Astrocyte (in vitro differentiated cells and primary cell): ENCODE data around the gene ENTREP1. TPM values are rescaled to one million over a fixed set of nuclear protein-coding genes. Genes with fewer than 3 reads are reported as not detected.
"Not testable (repeated sequence)": the region's sequence is repeated elsewhere in the genome, so short reads cannot be mapped to it uniquely, and the experiment has no call there.

ENCODE experiments used
- DNase-seq: peaks from one replicate; pipeline ENCODE4 v3.0.0-alpha.2; 2010; ENCODE audit warnings: low read depth
- FAIRE-seq: peaks from 2 replicates; lab custom pipeline; 2011; peaks lifted over from hg19 to GRCh38; lab: Jason Lieb, UNC
- H2AFZ ChIP-seq: 2 replicates; pipeline ENCODE4 v1.6.0; 2012; ENCODE audit warnings: low read depth, low read length, inconsistent platforms
- H3K27ac ChIP-seq: 2 replicates; pipeline ENCODE4 v1.5.1; 2011; ENCODE audit warnings: low read depth, low read length, inconsistent platforms
- H3K27me3 ChIP-seq: 2 replicates; pipeline ENCODE4 v1.6.0; 2011; ENCODE audit warnings: low read length, inconsistent platforms; ENCODE audit not compliant: insufficient read depth
- H3K36me3 ChIP-seq: 2 replicates; pipeline ENCODE4 v1.5.1; 2011; ENCODE audit warnings: low read length, inconsistent platforms; ENCODE audit not compliant: insufficient read depth
- H3K4me1 ChIP-seq: 2 replicates; pipeline ENCODE4 v1.5.1; 2011; ENCODE audit warnings: low read length, inconsistent platforms; ENCODE audit not compliant: insufficient read depth
- H3K4me2 ChIP-seq: 2 replicates; pipeline ENCODE4 v1.6.0; 2012; ENCODE audit warnings: low read length, inconsistent platforms
- H3K4me3 ChIP-seq: 2 replicates; pipeline ENCODE4 v1.5.1; 2011; ENCODE audit warnings: low read depth, mild to moderate bottlenecking, low read length, inconsistent platforms; ENCODE audit not compliant: insufficient read depth
- H3K79me2 ChIP-seq: 2 replicates; pipeline ENCODE4 v1.6.0; 2012; ENCODE audit warnings: mild to moderate bottlenecking, low read length, inconsistent platforms; ENCODE audit not compliant: insufficient read depth
- H3K9ac ChIP-seq: 2 replicates; pipeline ENCODE4 v1.6.0; 2012; ENCODE audit warnings: mild to moderate bottlenecking, low read length, inconsistent platforms
- H3K9me3 ChIP-seq: 2 replicates; pipeline ENCODE4 v1.5.1; 2012; ENCODE audit warnings: low read depth, mild to moderate bottlenecking, low read length, inconsistent platforms; ENCODE audit not compliant: insufficient read depth
- H4K20me1 ChIP-seq: 2 replicates; pipeline ENCODE4 v1.6.0; 2012; ENCODE audit warnings: low read length, inconsistent platforms; ENCODE audit not compliant: insufficient read depth
- H3K27ac Mint-ChIP-seq: one replicate; pipeline ENCODE4 v1.8.0; 2021; ENCODE audit warnings: mild to moderate bottlenecking, mixed read lengths; ENCODE audit not compliant: unreplicated experiment
- H3K27me3 Mint-ChIP-seq: one replicate; pipeline ENCODE4 v1.8.0; 2021; ENCODE audit warnings: low read depth, mixed read lengths; ENCODE audit not compliant: unreplicated experiment
- H3K36me3 Mint-ChIP-seq: one replicate; pipeline ENCODE4 v1.8.0; 2021; ENCODE audit warnings: low read depth, mixed read lengths; ENCODE audit not compliant: unreplicated experiment
- H3K4me1 Mint-ChIP-seq: one replicate; pipeline ENCODE4 v1.8.0; 2021; ENCODE audit warnings: low read depth, mixed read lengths; ENCODE audit not compliant: unreplicated experiment
- H3K4me3 Mint-ChIP-seq: one replicate; pipeline ENCODE4 v1.8.0; 2021; ENCODE audit warnings: mild to moderate bottlenecking, moderate library complexity, mixed read lengths; ENCODE audit not compliant: unreplicated experiment
- H3K9me3 Mint-ChIP-seq: one replicate; pipeline ENCODE4 v1.8.0; 2021; ENCODE audit warnings: mild to moderate bottlenecking, mixed read lengths; ENCODE audit not compliant: unreplicated experiment
- CTCF ChIP-seq: IDR thresholded peaks from 2 replicates; pipeline ENCODE4 v1.5.1; 2011; ENCODE audit warnings: low read depth, mild to moderate bottlenecking, inconsistent platforms, low read length, moderate library complexity; ENCODE audit not compliant: insufficient read depth
- EZH2 ChIP-seq: IDR thresholded peaks from 2 replicates; pipeline ENCODE4 v1.6.1; 2012; ENCODE audit warnings: mild to moderate bottlenecking, low read length, inconsistent platforms; ENCODE audit not compliant: insufficient read depth
- total RNA-seq: library from RNA; stranded (reverse); gene quantifications from 2 replicates; pipeline ENCODE4 v1.2.1, GENCODE V29; 2021

Gene ENTREP1
- total RNA-seq, 1 donor from 2014 or later = 3.4 TPM

- Histone ChIP-seq H3K4me3 (no peak overlapping the region), H3K4me1 (peaks cover 4% of the 10 kb centered on the region), H3K27ac (no peak overlapping the region), H3K36me3 (no peaks in the 10 kb centered on the region), H4K20me1 (no peaks in the 10 kb centered on the region), H2AFZ (no peak overlapping the region), H3K9ac (no peak overlapping the region), H3K9me3 (no peaks in the 10 kb centered on the region), H3K4me2 (no peak overlapping the region), H3K27me3 (peaks cover 2% of the 10 kb centered on the region), H3K79me2 (no peaks in the 10 kb centered on the region)
- DNase-seq = no peak
- Mint-ChIP-seq H3K9me3 (peaks cover 6% of the 10 kb centered on the region), H3K4me3 (no peak overlapping the region), H3K36me3 (peaks cover 2% of the 10 kb centered on the region), H3K27ac (no peak overlapping the region), H3K27me3 (peaks cover 6% of the 10 kb centered on the region), H3K4me1 (no peaks in the 10 kb centered on the region)
- TF ChIP-seq EZH2 (no peak), CTCF (no peak)
- FAIRE-seq = no peak
Measured at GRCh38 chr9:69400470-69400869, 75.5 kb downstream of the ENTREP1 start.

DNA sequence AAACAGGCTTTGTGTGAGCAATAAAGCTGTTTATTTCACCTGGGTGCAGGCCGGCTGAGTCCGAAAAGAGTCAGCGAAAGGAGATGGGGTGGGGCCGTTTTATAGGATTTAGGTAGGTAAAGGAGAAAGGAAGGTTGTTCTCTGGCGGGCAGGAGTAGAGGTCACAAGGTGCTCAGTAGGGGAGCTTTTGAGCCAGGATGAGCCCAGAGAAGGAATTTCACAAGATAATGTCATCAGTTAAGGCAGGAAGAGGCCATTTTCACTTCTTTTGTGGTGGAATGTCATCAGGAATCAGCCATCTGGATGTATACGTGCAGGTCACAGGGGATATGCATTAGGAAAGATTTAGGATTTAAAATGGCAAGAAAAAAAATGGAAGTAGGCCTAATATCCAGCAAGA is 84.9 kb downstream of the ENTREP1 start:
- not testable (repeated sequence) for H3K4me1 Mint-ChIP-seq, H2AFZ ChIP-seq, FAIRE-seq, H3K9me3 ChIP-seq, H3K27me3 ChIP-seq, H3K9ac ChIP-seq, H3K4me3 ChIP-seq, H3K4me3 Mint-ChIP-seq, H3K9me3 Mint-ChIP-seq, H3K79me2 ChIP-seq, H3K4me2 ChIP-seq, H3K27ac ChIP-seq, H3K27ac Mint-ChIP-seq, H3K36me3 ChIP-seq, H3K36me3 Mint-ChIP-seq, H4K20me1 ChIP-seq, DNase-seq, H3K4me1 ChIP-seq
- peaks cover 11% of the 10 kb centered on the region for H3K27me3 Mint-ChIP-seq

DNA sequence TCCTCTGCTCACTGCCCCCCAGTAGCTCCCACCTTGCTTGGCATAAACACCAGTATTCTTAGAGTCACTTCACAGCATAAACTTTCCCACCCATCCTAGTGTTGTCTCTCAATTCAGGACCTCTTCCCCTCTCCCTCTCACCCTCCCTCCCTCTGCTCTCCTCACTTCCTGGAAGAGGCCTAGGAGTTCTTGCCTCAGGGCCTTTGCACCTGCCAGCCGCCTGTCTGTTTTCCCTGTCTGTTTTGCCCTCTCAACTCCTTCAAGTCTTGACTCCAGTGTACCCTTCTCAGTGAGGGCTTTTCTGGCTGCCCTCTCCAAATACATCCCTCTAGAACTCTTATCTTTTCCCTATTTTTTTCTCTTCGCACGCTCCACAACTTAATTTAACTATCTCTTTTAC is 86.2 kb downstream of the ENTREP1 start:
- Mint-ChIP-seq H3K27me3 (peaks cover 11% of the 10 kb centered on the region), H3K4me1 (no peaks in the 10 kb centered on the region), H3K4me3 (no peak overlapping the region), H3K9me3 (no peaks in the 10 kb centered on the region), H3K36me3 (no peaks in the 10 kb centered on the region), H3K27ac (no peak overlapping the region)
- FAIRE-seq (no peak), DNase-seq (no peak)
- no peaks in the 10 kb centered on the region for H3K79me2 ChIP-seq
- H3K4me2 ChIP-seq = no peak overlapping the region
- H2AFZ ChIP-seq = no peak overlapping the region
- no peak overlapping the region for H3K4me3 ChIP-seq
- no peaks in the 10 kb centered on the region for H4K20me1 ChIP-seq
- peaks cover 2% of the 10 kb centered on the region for H3K4me1 ChIP-seq
- TF ChIP-seq CTCF (no peak), EZH2 (no peak)
- no peaks in the 10 kb centered on the region for H3K9me3 ChIP-seq
- H3K9ac ChIP-seq = no peak overlapping the region
- no peak overlapping the region for H3K27ac ChIP-seq
- no peaks in the 10 kb centered on the region for H3K27me3 ChIP-seq
- no peaks in the 10 kb centered on the region for H3K36me3 ChIP-seq
